ENCODE results near the gene FOXD4L4.
"Not testable (repeated sequence)": the region's sequence is repeated elsewhere in the genome, so short reads cannot be mapped to it uniquely, and the experiment has no call there.

The FOXD4L4 gene

DNA sequence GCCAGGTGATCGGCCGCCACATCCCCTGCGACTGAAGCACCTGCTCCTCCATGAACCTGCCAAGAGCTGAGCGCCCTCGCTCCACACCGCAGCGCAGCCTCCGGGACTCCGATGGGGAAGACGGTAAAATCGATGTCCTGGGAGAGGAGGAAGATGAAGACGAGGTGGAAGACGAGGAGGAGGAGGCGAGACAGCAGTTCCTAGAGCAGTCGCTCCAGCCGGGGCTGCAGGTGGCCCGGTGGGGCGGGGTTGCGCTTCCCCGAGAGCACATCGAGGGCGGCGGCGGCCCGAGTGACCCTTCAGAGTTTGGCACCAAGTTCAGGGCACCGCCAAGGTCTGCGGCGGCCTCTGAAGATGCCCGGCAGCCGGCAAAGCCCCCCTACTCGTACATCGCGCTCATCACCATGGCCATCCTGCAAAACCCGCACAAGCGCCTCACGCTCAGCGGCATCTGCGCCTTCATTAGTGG lies at the start of gene FOXD4L4:
Gene FOXD4L4 (plus strand): TSS at position 51 of the 469 bp plus-strand sequence. CDS start 0 bp downstream, at position 51.
- H3K4me3 ChIP-seq (ENCODE audit: low read length); H3K4me1 ChIP-seq (ENCODE audit: control insufficient read depth, low read depth, low read length); H3K36me3 ChIP-seq (ENCODE audit: control insufficient read depth, low read depth, low read length); H3K27ac ChIP-seq (ENCODE audit: low read length); H3K9me3 ChIP-seq (ENCODE audit: control insufficient read depth, low read depth, low read length); H3K9ac ChIP-seq (ENCODE audit: low read length): not testable (repeated sequence)
- peaks cover 17% of the 10 kb centered on the region for H3K27me3 ChIP-seq (ENCODE audit: control insufficient read depth, insufficient read depth, low read length)

DNA sequence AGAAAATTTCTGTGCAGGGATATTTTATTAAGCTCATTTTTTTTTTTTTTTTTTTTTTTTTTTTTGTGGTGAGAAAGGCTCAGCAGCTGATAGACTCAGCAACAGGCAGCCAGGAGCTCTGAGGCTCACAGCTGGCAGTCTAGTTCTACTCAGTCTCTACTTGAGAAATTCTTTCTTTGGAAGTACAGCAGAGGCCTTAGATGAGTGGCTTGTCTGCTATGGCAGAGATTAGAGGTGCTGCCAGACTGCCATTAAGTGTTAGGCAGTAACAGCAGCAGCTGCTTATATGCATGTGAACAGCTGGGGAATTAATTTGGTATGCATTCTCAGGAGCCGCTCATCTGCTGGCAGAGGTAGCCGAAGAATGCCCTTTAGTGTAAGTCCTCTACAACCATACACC lies 33.4 kb upstream of the FOXD4L4 start:
- H3K4me1 ChIP-seq (ENCODE audit: control insufficient read depth, low read depth, low read length); H3K9ac ChIP-seq (ENCODE audit: low read length); H3K27me3 ChIP-seq (ENCODE audit: control insufficient read depth, insufficient read depth, low read length); H3K36me3 ChIP-seq (ENCODE audit: control insufficient read depth, low read depth, low read length); H3K9me3 ChIP-seq (ENCODE audit: control insufficient read depth, low read depth, low read length); H3K27ac ChIP-seq (ENCODE audit: low read length); H3K4me3 ChIP-seq (ENCODE audit: low read length): not testable (repeated sequence)

DNA sequence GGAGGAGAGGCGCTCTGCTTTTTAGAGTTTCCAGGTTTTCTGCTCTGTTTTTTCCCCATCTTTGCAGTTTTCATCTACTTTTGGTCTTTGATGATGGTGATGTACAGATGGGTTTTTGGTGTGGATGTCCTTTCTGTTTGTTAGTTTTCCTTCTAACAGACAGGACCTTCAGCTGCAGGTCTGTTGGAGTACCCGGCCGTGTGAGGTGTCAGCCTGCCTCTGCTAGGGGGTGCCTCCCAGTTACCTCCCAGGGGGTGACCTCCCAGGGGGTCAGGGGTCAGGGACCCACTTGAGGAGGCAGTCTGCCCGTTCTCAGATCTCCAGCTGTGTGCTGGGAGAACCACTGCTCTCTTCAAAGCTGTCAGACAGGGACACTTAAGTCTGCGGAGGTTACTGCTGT lies 22.5 kb upstream of the FOXD4L4 start:
- H3K27ac ChIP-seq (ENCODE audit: low read length); H3K4me3 ChIP-seq (ENCODE audit: low read length); H3K9ac ChIP-seq (ENCODE audit: low read length); H3K36me3 ChIP-seq (ENCODE audit: control insufficient read depth, low read depth, low read length); H3K27me3 ChIP-seq (ENCODE audit: control insufficient read depth, insufficient read depth, low read length); H3K9me3 ChIP-seq (ENCODE audit: control insufficient read depth, low read depth, low read length); H3K4me1 ChIP-seq (ENCODE audit: control insufficient read depth, low read depth, low read length): not testable (repeated sequence)

DNA sequence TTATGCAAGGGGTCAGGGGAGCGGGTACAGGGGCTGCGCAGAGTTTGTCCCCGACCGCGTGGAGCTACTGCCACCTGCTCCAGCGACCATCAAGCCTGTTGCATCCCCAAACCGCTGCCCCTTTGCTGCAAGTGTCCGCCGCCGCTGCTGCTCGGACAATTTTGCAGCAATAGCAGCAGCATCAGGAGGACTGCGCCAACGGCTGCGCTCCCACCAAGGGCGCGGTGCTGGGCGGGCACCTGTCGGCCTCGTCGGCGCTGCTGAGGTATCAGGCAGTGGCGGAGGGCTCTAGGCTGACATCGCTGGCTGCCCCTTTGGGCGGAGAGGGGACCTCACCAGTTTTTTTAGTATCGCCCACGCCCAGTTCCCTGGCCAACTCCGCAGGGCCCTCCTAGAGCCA lies 1.2 kb downstream of the FOXD4L4 start:
- peaks cover 17% of the 10 kb centered on the region for H3K27me3 ChIP-seq (ENCODE audit: control insufficient read depth, insufficient read depth, low read length)

More for the DNA sequence above, 1.2 kb downstream of the FOXD4L4 start:
- not testable (repeated sequence) for H3K9ac ChIP-seq (ENCODE audit: low read length); H3K27ac ChIP-seq (ENCODE audit: low read length); H3K9me3 ChIP-seq (ENCODE audit: control insufficient read depth, low read depth, low read length); H3K36me3 ChIP-seq (ENCODE audit: control insufficient read depth, low read depth, low read length); H3K4me1 ChIP-seq (ENCODE audit: control insufficient read depth, low read depth, low read length); H3K4me3 ChIP-seq (ENCODE audit: low read length)

Data from iPS-18a (cell line).